ENCODE results near the gene NMNAT2.

The NMNAT2 gene

DNA sequence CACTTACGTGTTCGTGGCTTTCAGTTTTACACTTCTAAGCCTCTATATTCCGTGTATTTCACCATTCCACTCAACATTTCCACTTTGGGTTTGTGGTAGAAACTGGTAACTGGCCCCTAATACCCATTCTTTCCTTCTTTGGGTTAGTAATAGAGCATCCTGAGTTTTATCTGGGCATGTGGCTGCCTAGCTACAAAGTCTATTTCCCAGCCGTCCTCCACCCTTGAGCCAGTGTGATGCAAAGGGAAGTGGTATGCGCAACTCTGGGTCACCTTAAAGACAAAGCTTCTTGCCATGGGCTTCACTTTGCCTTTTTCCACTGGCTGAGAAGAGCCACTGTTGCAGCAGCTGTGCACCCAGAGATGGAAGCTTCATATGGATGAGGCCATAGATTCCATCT, 158.3 kb downstream of the NMNAT2 start:
- no peak for TF ChIP-seq TAF1 (IDR thresholded peaks at IDR 0.05; ENCODE audit: borderline replicate concordance, insufficient read depth, low read length)
- no peak for TF ChIP-seq SIN3A (IDR thresholded peaks at IDR 0.05; ENCODE audit: borderline replicate concordance, insufficient read depth, low read length)
- TF ChIP-seq POLR2AphosphoS5 (IDR thresholded peaks at IDR 0.05; ENCODE audit: low read depth, low read length) = no peak
- TF ChIP-seq FOXP2 (optimal IDR thresholded peaks at IDR 0.05; ENCODE audit: borderline replicate concordance, extremely low read depth, extremely low read length, insufficient read depth) = no peak
- TF ChIP-seq, protein P1, sequence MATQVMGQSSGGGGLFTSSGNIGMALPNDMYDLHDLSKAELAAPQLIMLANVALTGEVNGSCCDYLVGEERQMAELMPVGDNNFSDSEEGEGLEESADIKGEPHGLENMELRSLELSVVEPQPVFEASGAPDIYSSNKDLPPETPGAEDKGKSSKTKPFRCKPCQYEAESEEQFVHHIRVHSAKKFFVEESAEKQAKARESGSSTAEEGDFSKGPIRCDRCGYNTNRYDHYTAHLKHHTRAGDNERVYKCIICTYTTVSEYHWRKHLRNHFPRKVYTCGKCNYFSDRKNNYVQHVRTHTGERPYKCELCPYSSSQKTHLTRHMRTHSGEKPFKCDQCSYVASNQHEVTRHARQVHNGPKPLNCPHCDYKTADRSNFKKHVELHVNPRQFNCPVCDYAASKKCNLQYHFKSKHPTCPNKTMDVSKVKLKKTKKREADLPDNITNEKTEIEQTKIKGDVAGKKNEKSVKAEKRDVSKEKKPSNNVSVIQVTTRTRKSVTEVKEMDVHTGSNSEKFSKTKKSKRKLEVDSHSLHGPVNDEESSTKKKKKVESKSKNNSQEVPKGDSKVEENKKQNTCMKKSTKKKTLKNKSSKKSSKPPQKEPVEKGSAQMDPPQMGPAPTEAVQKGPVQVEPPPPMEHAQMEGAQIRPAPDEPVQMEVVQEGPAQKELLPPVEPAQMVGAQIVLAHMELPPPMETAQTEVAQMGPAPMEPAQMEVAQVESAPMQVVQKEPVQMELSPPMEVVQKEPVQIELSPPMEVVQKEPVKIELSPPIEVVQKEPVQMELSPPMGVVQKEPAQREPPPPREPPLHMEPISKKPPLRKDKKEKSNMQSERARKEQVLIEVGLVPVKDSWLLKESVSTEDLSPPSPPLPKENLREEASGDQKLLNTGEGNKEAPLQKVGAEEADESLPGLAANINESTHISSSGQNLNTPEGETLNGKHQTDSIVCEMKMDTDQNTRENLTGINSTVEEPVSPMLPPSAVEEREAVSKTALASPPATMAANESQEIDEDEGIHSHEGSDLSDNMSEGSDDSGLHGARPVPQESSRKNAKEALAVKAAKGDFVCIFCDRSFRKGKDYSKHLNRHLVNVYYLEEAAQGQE (IDR thresholded peaks at IDR 0.05; ENCODE audit: insufficient read depth in 1 of 2, low read depth in 2 of 2, low read length in 2 of 2) = no peak

DNA sequence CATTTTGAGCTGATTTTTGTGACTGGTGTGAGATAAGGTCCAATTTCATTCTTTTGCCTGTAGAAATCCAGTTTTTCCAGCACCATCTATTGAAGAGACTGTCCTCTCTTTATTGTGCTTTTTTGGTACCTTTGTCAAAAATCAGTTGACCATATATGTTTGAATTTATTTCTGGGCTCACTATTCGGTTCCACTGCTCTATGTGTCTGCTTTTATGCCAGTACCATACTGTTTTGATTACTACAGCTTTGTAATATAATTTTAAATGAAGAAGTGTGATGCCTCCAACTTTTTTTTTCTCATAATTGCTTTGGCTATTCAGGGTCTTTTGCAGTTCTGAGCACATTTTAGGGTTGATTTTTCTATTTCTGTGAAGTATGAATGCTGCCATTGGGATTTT, 163.1 kb downstream of the NMNAT2 start:
- TF ChIP-seq SIN3A (IDR thresholded peaks at IDR 0.05; ENCODE audit: borderline replicate concordance, insufficient read depth, low read length) = no peak

DNA sequence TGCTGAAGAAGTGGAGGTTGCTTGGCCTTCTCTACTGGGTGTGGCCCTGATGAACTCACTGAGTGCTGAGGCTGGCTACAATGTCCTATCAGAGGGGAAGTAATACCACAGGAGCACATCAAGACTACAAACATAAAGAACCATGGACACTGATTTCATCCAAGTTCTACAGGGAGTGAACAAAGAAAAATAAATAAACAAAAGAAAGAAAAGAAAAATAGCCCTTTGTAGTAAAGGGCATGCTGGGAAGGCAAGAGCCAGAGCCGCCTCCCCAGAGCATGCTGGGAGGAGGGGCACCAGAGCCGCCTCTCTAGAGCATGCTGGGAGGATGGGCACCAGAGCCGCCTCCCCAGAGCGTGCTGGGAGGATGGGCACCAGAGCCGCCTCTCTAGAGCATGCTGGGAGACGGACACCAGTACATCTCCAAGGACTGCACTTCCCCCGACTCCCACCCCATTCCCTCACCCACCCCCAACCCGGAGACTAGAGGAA, 166.2 kb downstream of the NMNAT2 start:
- TF ChIP-seq TAF1 (IDR thresholded peaks at IDR 0.05; ENCODE audit: borderline replicate concordance, insufficient read depth, low read length) = no peak

DNA sequence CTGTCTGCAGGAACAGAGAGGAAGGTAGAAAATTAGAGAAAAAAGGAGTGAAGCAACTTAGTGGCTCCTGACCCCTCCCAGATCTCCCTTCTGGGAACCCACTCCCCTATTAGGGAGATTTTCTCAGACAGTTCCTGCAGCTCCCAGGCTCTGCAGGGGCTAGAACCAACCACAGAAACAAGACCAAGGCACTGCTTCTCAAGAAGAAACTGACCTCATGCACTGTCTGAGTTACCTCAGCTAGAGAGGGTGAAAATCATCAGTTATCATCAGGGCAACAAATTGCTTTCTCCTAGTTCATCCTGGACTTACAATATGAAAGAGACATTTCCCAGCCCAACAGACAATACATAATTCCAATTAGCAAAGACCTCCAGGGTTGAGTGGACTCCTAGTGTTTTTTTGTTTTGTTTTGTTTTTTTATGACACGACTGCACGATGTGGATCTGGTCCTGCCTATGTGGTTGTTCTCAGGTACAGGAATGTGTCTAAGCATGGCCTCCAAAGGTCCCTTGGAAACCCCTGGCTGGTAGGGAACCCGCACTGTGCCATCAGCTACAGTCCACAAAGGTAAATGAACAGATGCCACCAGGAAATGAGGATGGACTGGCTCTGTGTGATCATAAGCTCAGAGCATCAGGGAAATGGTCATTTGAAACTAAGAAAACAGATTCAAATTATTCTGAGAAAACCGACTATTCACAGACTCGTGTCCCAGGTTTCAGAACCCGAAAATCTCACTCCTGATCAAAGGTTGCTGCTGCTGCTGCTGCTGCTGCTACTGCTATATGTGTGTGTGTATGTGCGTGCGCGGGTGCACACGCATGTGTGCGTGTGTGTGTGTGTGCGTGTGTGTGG, 166.8 kb downstream of the NMNAT2 start:
- TF ChIP-seq POLR2AphosphoS5 (IDR thresholded peaks at IDR 0.05; ENCODE audit: low read depth, low read length) (no peak), SIN3A (IDR thresholded peaks at IDR 0.05; ENCODE audit: borderline replicate concordance, insufficient read depth, low read length) (no peak), TAF1 (IDR thresholded peaks at IDR 0.05; ENCODE audit: borderline replicate concordance, insufficient read depth, low read length) (no peak), FOXP2 (optimal IDR thresholded peaks at IDR 0.05; ENCODE audit: borderline replicate concordance, extremely low read depth, extremely low read length, insufficient read depth) (no peak)
- TF ChIP-seq, protein P1 (IDR thresholded peaks at IDR 0.05; ENCODE audit: insufficient read depth in 1 of 2, low read depth in 2 of 2, low read length in 2 of 2) = no peak

DNA sequence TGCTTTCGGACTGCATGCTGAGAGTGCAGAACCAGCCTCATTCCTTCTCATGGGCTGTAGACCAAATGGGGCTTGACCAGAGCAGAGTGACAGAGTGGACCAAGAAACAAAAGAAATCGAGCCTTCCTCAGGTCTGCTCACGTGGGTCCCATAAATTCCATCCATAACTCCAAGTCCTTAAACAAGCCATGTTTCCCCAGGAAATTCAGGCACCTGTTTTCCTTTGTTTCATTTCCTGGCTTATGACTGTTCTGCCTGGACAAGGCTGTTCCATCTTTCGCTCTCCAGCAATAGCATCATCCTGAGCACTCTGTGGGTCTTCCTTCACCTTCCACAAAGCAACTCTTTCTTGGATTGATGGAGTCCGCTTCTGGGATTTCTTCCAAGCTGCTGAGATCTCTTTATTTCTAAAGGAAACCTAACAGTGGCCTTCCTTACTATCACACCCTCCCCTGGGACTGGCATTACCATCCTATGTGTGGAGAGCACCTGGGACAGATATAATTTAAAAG, 168.2 kb downstream of the NMNAT2 start:
- TF ChIP-seq TAF1 (IDR thresholded peaks at IDR 0.05; ENCODE audit: borderline replicate concordance, insufficient read depth, low read length) (no peak), FOXP2 (optimal IDR thresholded peaks at IDR 0.05; ENCODE audit: borderline replicate concordance, extremely low read depth, extremely low read length, insufficient read depth) (no peak), POLR2AphosphoS5 (IDR thresholded peaks at IDR 0.05; ENCODE audit: low read depth, low read length) (no peak), SIN3A (IDR thresholded peaks at IDR 0.05; ENCODE audit: borderline replicate concordance, insufficient read depth, low read length) (no peak)
- TF ChIP-seq, protein P1 (IDR thresholded peaks at IDR 0.05; ENCODE audit: insufficient read depth in 1 of 2, low read depth in 2 of 2, low read length in 2 of 2) = no peak

- TF ChIP-seq TAF1 (IDR thresholded peaks at IDR 0.05; ENCODE audit: borderline replicate concordance, insufficient read depth, low read length) = no peak
- TF ChIP-seq, protein P1 (IDR thresholded peaks at IDR 0.05; ENCODE audit: insufficient read depth in 1 of 2, low read depth in 2 of 2, low read length in 2 of 2) = no peak
- TF ChIP-seq SIN3A (IDR thresholded peaks at IDR 0.05; ENCODE audit: borderline replicate concordance, insufficient read depth, low read length) = no peak
- no peak for TF ChIP-seq POLR2AphosphoS5 (IDR thresholded peaks at IDR 0.05; ENCODE audit: low read depth, low read length)
- TF ChIP-seq FOXP2 (optimal IDR thresholded peaks at IDR 0.05; ENCODE audit: borderline replicate concordance, extremely low read depth, extremely low read length, insufficient read depth) = no peak
Measured at GRCh38 chr1:183248989-183249691, 169.0 kb downstream of the NMNAT2 start.

Data from PFSK-1 (cell line).